ENCODE data around the gene NSG2.

NSG2 gene

DNA sequence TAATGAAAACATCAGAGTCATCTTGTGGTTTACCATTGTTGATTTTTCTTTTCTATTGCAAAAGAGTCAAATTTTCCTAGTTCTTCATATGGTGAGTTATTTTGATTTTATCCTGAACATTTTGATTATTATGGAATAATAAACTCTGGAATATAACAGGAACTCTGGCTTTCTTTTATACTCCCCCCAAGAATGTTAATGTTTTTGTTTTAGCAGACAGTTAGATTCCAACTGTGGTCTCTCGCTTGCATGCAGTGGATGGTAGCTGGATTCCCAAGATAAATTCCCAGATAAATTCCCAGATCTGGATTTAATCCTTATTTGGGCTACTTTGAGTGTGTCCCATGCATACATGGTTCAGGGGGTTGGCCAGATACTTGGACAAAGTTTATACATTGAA, 109.8 kb downstream of the NSG2 start:
- DNase-seq, result no peak

DNA sequence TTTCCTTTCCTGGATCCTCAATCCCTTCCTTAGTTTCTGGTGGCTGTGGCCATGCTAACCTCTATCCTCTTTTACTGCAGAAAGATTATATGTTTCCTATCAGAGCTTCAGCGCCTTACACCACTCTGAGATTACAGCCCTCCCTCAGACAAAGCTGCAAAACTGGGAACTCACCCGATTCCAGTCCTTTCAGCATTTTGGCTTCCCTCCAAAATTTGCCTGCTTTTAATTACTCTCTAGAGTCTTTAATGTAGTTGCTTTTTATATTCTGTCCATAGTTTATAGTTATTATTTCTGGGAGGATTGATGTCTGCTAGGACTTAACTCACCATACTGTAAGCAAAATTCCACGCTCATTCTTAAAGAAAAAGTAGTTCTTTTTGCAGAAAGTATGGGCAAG, 110.2 kb downstream of the NSG2 start:
- no peak for DNase-seq

DNA sequence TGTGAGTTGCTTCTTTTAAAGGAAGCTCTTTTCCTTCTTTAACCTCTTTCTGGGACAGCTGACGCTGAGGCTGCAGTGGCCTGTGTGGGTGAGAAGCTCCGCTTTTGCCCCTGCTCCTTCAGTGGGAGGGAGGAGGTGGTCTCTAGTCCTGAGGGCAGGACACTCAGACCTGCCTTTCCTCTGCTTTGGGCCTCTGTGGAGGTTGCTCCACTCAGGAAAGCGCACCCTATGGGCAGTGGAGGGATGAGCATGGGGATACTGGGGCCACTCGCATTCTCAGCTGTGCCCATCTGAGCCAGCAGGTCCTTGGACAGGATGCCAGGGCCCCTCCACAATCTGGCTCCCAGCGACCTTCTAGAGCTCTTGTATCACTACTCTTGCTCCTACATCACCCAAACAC, 111.5 kb downstream of the NSG2 start:
- no peak for DNase-seq
